BLaER1 treated with 17β-estradiol and CSF1 and Interleukin-3, amounts not matched to agents 10 nM and 100 nM (cell line): ENCODE results near the gene LRRC43.
A peak's percentile ranks its signal among the peaks of the same experiment; 100 is the strongest.
"Not testable (repeated sequence)": the region's sequence is repeated elsewhere in the genome, so short reads cannot be mapped to it uniquely, and the experiment has no call there.

Source experiments
- H3K27ac ChIP-seq, 11 experiments: shearing (Covaris generic); formaldehyde crosslinking; 2 replicates each; pipeline ENCODE4 v1.8.1; 2022
- H3K27me3 ChIP-seq, 11 experiments: shearing (Covaris generic); formaldehyde crosslinking; 2 replicates each; pipeline ENCODE4 v1.8.1; 2022
- H3K36me3 ChIP-seq, 11 experiments: shearing (Covaris generic); formaldehyde crosslinking; 2 replicates each; pipeline ENCODE4 v1.8.1; 2022
- H3K4me1 ChIP-seq, 10 experiments: shearing (Covaris generic); formaldehyde crosslinking; 2 replicates each; pipeline ENCODE4 v1.8.1; 2022
- H3K4me2 ChIP-seq, 11 experiments: shearing (Covaris generic); formaldehyde crosslinking; 2 replicates each; pipeline ENCODE4 v1.8.1; 2022
- H3K4me3 ChIP-seq, 10 experiments: shearing (Covaris generic); formaldehyde crosslinking; 2 replicates each; pipeline ENCODE4 v1.8.1; 2022
- H3K9ac ChIP-seq, 11 experiments: shearing (Covaris generic); formaldehyde crosslinking; 2 replicates each; pipeline ENCODE4 v1.8.1; 2022
- H3K9me3 ChIP-seq, 11 experiments: shearing (Covaris generic); formaldehyde crosslinking; replicated peaks in 1 of 11; 2 replicates each; pipeline ENCODE4 v1.8.1; 2022
- H4K20me1 ChIP-seq, 11 experiments: shearing (Covaris generic); formaldehyde crosslinking; 2 replicates each; pipeline ENCODE4 v1.8.1; 2022
- Cebpa-rat ChIP-seq, 11 experiments: shearing (Covaris generic); IDR thresholded peaks; 2 replicates each; pipeline ENCODE4 v1.8.1; 2022

Gene LRRC43

DNA sequence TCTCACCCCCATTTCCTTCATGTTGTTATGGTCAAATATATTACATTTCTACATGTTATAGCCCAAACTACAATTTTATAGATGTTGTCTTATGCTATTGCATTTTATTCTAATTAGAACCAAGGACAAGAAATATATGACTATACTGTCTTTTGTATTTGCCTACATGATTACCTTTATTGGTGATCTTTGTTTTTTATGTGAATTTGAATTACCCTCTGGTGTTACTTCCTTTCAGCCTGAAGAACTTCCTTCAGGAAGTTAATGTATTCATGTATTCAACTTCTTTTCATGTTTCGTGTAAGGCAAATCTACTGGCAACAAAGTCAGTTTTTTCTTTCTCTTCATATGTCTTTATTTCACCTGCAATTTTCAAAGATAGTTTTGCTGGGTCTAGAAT, 11.9 kb downstream of the LRRC43 start:
- H3K9ac ChIP-seq: no peak overlapping the region
- H3K27me3 ChIP-seq: peaks cover 0 to 4% (median 0%) of the 10 kb centered on the region in 11 experiments; a peak in 4 of 22 replicates
- no peak for TF ChIP-seq Cebpa-rat (IDR thresholded peaks at IDR 0.05)
- H3K4me2 ChIP-seq: no peak overlapping the region
- peaks cover 0 to 7% (median 0%) of the 10 kb centered on the region in 11 experiments; a peak in 2 of 22 replicates for H4K20me1 ChIP-seq
- no peak overlapping the region for H3K27ac ChIP-seq
- no peaks in the 10 kb centered on the region for H3K36me3 ChIP-seq
- H3K9me3 ChIP-seq: peaks cover 12 to 25% (median 19%) of the 10 kb centered on the region in 11 experiments
- H3K4me1 ChIP-seq: peaks cover 9 to 53% (median 46%) of the 10 kb centered on the region in 10 experiments
- no peak overlapping the region for H3K4me3 ChIP-seq

DNA sequence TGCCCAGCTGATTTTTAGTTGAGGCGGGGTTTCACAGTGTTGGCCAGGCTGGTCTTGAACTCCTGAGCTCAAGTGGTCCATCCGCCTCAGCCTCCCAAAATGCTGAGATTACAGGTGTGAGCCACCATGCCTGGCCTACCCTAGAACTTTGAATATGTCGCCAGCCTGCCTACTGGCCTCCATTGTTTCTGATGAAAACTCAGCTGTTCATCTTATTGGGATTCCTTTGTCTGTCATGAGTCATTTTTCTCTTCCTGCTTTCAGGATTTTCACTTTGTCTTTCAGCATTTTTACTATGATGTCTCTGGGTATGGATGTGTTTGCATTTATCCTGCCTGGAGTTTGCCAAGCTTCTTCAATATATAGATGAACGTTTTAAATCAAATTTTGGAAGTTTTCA, 12.5 kb downstream of the LRRC43 start:
- Histone ChIP-seq H3K4me1 (peaks cover 10 to 57% (median 52%) of the 10 kb centered on the region in 10 experiments), H3K27me3 (peaks cover 0 to 10% (median 0%) of the 10 kb centered on the region in 11 experiments; a peak in 9 of 22 replicates)
- TF ChIP-seq Cebpa-rat (IDR thresholded peaks at IDR 0.05): no peak

DNA sequence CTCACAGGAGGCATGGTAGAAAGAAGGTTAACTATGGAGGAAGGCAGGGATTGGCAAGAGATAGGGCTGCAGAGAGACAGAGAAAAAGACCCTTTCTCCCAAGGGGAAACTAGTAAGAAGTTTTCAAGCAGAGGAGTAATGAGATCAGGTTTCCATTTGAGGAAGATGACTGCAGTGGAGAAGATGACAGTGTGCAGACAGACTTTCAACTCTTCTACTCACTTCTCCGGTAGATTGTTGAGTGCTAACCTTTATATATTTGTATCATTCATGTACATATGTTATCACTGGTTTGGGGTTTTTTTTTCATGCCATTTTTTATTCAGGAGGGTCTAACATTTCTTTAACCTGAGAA, 14.7 kb downstream of the LRRC43 start:
- H4K20me1 ChIP-seq: peaks cover 0 to 13% (median 0%) of the 10 kb centered on the region in 11 experiments; a peak in 4 of 22 replicates
- TF ChIP-seq Cebpa-rat (IDR thresholded peaks at IDR 0.05): no peak
- peaks cover 22 to 60% (median 54%) of the 10 kb centered on the region in 10 experiments for H3K4me1 ChIP-seq
- H3K36me3 ChIP-seq: no peaks in the 10 kb centered on the region
- H3K27me3 ChIP-seq: peaks cover 11 to 32% (median 17%) of the 10 kb centered on the region in 11 experiments
- H3K27ac ChIP-seq: no peak overlapping the region
- H3K4me3 ChIP-seq: no peak overlapping the region
- peak overlapping the region; percentile 22 to 94 (median 70); a peak in 21 of 22 replicates for H3K4me2 ChIP-seq
- H3K9me3 ChIP-seq: peaks cover 12 to 25% (median 19%) of the 10 kb centered on the region in 11 experiments
- no peak overlapping the region for H3K9ac ChIP-seq

More for the DNA sequence above, 12.5 kb downstream of the LRRC43 start:
- H3K27ac ChIP-seq: no peak overlapping the region
- H3K9ac ChIP-seq: no peak overlapping the region
- H3K9me3 ChIP-seq: peaks cover 12 to 25% (median 19%) of the 10 kb centered on the region in 11 experiments
- no peak overlapping the region for H3K4me3 ChIP-seq
- H3K4me2 ChIP-seq: no peak overlapping the region
- H3K36me3 ChIP-seq: no peaks in the 10 kb centered on the region
- peaks cover 0 to 7% (median 0%) of the 10 kb centered on the region in 11 experiments; a peak in 3 of 22 replicates for H4K20me1 ChIP-seq

DNA sequence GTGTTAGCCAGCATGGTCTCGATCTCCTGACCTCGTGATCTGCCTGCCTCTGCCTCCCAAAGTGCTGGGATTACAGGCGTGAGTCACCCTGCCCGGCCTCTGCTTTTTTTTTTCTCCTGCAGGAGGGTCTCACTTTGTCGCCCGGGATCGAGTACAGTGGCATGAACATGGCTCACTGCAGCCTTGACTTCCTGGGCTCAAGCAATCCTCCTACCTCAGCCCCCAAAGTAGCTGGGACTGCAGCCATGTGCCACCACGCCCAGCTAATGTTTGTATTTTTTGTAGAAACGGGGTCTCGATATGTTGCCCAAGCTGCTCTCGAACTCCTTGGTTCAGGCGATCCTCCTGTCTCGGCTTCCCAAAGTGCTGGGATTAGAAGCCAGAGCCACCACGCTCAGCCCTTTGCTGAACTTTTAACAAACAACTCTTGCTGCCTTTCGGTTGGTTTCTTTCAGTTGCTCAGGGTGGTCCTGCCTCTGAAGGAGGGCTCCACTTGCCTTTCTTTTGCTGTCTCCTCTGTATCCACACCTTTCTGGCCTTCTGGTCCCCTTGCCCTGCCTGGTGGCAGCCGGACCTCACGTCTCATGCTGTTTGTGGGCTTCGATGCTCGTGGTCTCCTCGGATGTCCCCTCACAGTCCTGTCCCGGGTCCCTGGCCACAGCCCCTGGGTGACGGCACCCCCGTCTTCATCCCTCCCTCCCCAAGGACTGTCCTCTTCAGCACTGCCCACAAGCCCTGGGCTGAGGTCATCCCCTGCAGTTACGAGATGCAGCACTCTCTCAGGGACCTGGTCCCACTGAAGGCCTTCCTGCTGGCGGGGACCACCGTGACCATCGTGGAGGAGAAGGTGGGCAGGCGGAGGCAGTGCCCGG, 16.8 kb downstream of the LRRC43 start:
- H3K4me3 ChIP-seq: no peak overlapping the region
- H3K9ac ChIP-seq: peak overlapping the region in 1 of 11 experiments; percentile 57; a peak in 3 of 22 replicates
- peaks cover 12 to 19% (median 14%) of the 10 kb centered on the region in 11 experiments for H3K9me3 ChIP-seq
- H3K4me2 ChIP-seq: peak overlapping the region in 9 of 11 experiments; percentile 70 to 95 (median 85); a peak in 18 of 22 replicates
- peaks cover 32 to 53% (median 39%) of the 10 kb centered on the region in 11 experiments for H3K27me3 ChIP-seq
- no peak overlapping the region for H3K27ac ChIP-seq
- no peak for TF ChIP-seq Cebpa-rat (IDR thresholded peaks at IDR 0.05)
- peaks cover 31 to 74% (median 70%) of the 10 kb centered on the region in 10 experiments for H3K4me1 ChIP-seq
- H3K36me3 ChIP-seq: no peaks in the 10 kb centered on the region
- peaks cover under 1 to 31% (median 12%) of the 10 kb centered on the region in 11 experiments; a peak in 20 of 22 replicates for H4K20me1 ChIP-seq

DNA sequence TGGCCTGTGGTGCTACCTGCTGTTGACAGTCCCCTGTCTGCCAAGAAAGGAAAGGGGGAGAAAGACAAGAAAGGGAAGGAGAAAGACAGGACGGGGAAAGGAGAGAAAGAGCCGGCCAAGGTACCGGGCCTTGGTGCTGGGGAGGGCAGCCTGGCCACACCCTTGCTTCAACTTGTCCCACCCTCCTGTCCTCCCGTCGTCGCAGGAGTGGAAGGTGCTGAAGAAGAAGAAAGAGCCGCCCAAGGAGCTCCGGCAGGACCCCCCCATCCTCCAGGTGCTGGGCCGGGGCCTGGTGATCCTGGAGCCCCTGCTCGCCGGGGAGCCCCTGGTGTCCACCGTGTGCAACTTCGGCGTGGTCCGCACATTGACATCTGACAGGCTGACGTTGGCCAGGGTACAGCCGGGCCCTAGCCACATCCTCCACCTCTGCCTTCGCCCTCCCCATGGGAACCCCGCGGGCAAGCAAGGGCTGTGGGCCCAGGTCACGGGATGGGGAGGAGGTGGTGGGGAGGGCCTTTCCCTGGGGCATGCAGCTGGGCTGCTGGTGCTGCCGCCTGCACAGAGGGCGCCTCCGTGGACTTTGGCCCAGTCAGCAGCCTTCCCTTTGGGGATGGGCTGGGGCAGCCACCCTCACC, 17.7 kb downstream of the LRRC43 start:
- Histone ChIP-seq H3K27ac (peak overlapping the region in 1 of 11 experiments; percentile 14; a peak in 1 of 22 replicates), H3K9me3 (peaks cover 2 to 10% (median 4%) of the 10 kb centered on the region in 11 experiments), H3K4me1 (peaks cover 40 to 77% (median 72%) of the 10 kb centered on the region in 10 experiments), H3K4me3 (no peak overlapping the region; a peak in 1 of 20 replicates), H3K36me3 (no peaks in the 10 kb centered on the region), H3K27me3 (peaks cover 42 to 62% (median 48%) of the 10 kb centered on the region in 11 experiments), H4K20me1 (peaks cover 10 to 40% (median 22%) of the 10 kb centered on the region in 11 experiments; a peak in 20 of 22 replicates), H3K9ac (peak overlapping the region in 6 of 11 experiments; percentile 6 to 57 (median 18); a peak in 7 of 22 replicates), H3K4me2 (peak overlapping the region; percentile 62 to 95 (median 83))
- no peak for TF ChIP-seq Cebpa-rat (IDR thresholded peaks at IDR 0.05)

DNA sequence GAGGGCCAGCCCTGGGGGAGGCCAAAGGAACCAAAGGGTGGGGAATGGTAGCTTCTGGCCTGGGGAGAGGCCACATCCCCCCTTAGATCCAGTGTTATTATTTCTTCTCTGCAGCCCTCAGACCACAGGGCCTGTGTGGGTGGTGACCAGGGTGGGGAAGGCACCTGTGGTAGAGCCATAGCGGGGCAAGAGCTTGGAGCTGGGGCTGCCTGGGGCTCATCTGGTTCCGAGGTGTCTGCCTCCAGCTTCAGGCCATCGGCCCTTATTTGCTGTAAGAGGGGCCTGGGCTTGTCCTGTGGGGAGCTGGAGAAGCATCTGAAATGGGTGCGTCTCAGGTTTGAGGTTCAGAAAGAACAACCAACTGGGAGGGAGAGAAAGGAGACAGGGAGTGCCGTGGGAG, 18.5 kb downstream of the LRRC43 start:
- Histone ChIP-seq H3K27me3 (peaks cover 49 to 69% (median 55%) of the 10 kb centered on the region in 11 experiments), H3K36me3 (peaks cover 0 to 5% (median under 1%) of the 10 kb centered on the region in 11 experiments; a peak in 6 of 22 replicates), H3K4me3 (no peak overlapping the region), H3K4me2 (peak overlapping the region; percentile 62 to 95 (median 83)), H3K27ac (no peak overlapping the region), H3K9ac (peak overlapping the region in 4 of 11 experiments; percentile 6 to 57 (median 30); a peak in 6 of 22 replicates), H3K9me3 (peaks cover 0 to 3% (median 0%) of the 10 kb centered on the region in 11 experiments; a peak in 5 of 22 replicates), H4K20me1 (peaks cover 17 to 47% (median 29%) of the 10 kb centered on the region in 11 experiments; a peak in 21 of 22 replicates), H3K4me1 (peaks cover 47 to 84% (median 72%) of the 10 kb centered on the region in 10 experiments)
- no peak for TF ChIP-seq Cebpa-rat (IDR thresholded peaks at IDR 0.05)

DNA sequence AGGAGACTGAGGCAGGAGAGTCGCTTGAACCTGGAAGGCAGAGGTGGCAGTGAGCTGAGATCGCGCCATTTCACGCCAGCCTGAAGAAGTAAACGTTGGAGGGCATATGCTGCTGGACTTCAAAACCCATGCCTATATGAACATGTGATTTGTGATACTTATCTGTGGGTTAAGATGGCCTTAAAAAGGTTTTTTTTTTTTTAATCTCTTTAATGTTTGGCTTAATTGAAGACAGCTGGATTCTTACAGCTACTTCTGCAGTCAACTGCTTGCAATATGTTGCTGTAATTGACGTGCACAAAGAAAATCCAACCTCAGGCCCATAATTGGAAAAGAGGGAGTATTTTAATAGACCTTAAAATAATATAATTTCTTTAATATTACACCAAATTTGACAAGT, 19.1 kb downstream of the LRRC43 start:
- peaks cover 24 to 54% (median 35%) of the 10 kb centered on the region in 11 experiments; a peak in 21 of 22 replicates for H4K20me1 ChIP-seq
- no peak overlapping the region for H3K9ac ChIP-seq
- no peak overlapping the region for H3K4me3 ChIP-seq
- H3K9me3 ChIP-seq: no peaks in the 10 kb centered on the region
- H3K4me1 ChIP-seq: peaks cover 50 to 83% (median 71%) of the 10 kb centered on the region in 10 experiments
- H3K36me3 ChIP-seq: peaks cover 3 to 12% (median 7%) of the 10 kb centered on the region in 11 experiments
- H3K27me3 ChIP-seq: peaks cover 55 to 76% (median 61%) of the 10 kb centered on the region in 11 experiments
- no peak overlapping the region for H3K27ac ChIP-seq
- peak overlapping the region in 7 of 11 experiments; percentile 80 to 95 (median 85); a peak in 13 of 22 replicates for H3K4me2 ChIP-seq
- TF ChIP-seq Cebpa-rat (IDR thresholded peaks at IDR 0.05): no peak

DNA sequence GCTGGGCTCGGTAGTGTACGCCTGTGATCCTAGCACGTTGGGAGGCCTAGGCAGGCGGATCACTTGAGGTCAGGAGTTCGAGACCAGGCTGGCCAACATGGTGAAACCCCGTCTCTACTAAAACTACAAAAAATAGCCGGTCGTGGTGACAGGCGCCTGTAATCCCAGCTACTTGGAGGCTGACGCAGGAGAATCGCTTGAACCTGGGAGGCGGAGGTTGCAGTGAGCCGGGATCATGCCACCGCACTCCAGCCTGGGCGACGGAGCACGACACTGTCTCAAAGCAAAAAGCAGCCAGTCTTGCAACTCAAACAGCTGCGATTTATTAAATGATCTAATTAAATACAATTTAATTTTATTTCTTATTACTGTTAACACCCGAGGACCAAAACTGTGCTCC, 19.9 kb downstream of the LRRC43 start:
- Histone ChIP-seq H3K4me3 (peak overlapping the region; percentile 58 to 75 (median 63)), H4K20me1 (peaks cover 32 to 62% (median 43%) of the 10 kb centered on the region in 11 experiments; a peak in 21 of 22 replicates), H3K36me3 (peaks cover 11 to 20% (median 15%) of the 10 kb centered on the region in 11 experiments), H3K4me2 (peak overlapping the region; percentile 93 to 100 (median 99)), H3K27me3 (peaks cover 63 to 84% (median 69%) of the 10 kb centered on the region in 11 experiments), H3K9ac (peak overlapping the region in 9 of 11 experiments; percentile 50 to 68 (median 57); a peak in 13 of 22 replicates), H3K4me1 (peaks cover 44 to 75% (median 65%) of the 10 kb centered on the region in 10 experiments)
- not testable (repeated sequence) for H3K27ac ChIP-seq, H3K9me3 ChIP-seq
